IPS DF 4.7 (cell line): ENCODE results near the gene ARHGAP1.

ENCODE experiments used
- DNase-seq: peaks from one replicate; pipeline ENCODE4 v3.0.0-alpha.2; 2013; ENCODE audit warnings: low spot score; ENCODE audit errors: extremely low read depth

The ARHGAP1 gene

DNA sequence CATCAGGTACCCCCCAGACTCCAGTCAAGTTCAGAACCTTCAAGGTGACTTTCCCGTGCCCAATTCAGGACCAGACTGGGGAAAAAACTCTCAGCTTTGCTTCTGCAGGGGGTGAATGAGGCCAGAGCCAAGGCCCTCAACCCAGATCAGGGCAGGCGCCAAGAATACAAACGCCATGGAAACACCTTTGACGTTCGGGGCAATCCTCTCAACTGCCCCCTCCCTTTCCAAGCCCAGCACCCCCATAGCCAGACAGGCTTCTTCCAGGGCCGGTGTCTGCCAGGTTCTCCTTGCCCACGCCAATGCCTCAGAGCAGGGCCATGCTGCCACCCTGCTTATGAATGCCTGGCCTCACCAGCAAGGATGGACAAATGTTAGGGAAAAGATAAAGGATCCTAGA is 5.8 kb downstream of the ARHGAP1 start:
- DNase-seq, result no peak

DNA sequence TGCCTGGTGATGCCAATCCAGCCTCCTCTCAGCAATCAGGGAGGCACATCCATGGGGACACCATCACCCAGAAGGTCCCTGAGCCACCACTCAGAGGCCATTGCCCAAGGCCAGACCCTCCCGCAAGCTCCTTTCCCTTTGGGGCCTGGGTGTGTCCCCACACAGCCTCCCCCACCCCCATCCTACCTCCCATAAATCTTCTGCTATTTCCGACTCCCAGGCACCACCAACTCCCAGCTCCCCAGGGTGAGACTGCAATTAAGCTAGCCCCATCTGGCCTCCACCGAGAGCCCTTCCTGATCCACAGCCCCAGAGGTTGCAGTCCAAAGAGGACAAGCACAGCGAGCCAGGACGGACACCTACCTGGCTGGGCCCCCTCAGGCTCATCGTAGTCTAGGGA is 6.3 kb downstream of the ARHGAP1 start:
- DNase-seq, result no peak

DNA sequence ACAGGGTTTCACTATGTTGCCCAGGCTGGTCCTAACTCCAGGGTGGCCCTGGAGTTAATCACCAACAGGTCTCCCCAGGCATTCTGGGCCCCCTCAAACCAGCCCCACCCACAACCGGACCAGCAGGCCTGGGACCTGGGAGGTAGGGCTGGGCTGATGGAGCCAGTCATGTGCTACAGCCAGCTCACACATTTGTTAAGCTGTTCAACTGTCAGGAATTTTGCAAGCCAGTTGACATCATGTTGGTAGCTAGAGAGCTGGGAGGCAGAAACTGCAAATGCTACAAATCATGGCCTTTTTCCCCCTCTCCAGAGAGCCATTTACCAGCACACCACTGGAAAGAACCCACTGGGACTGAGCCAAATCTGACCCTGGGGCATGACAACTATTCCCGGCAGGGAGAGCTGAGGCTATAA is 6.8 kb downstream of the ARHGAP1 start:
- DNase-seq, result no peak

DNA sequence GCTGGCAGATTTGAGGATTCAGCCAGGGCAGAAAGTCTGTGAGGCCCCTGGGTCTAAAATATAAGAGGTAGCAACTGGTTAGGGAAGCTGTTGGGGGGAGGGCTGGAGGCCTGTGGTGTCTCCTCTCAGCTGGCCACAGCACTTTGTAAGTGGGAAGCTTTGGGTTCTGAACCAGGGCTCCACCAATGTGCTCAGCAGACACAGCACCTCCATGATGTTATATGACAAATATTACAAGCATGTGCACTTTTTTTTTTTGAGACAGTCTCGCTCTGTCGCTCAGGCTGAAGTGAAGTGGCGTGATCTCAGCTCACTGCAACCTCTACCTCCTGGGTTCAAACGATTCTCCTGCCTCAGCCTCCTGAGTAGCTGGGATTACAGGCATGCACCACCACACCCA is 8.0 kb downstream of the ARHGAP1 start:
- no peak for DNase-seq

DNA sequence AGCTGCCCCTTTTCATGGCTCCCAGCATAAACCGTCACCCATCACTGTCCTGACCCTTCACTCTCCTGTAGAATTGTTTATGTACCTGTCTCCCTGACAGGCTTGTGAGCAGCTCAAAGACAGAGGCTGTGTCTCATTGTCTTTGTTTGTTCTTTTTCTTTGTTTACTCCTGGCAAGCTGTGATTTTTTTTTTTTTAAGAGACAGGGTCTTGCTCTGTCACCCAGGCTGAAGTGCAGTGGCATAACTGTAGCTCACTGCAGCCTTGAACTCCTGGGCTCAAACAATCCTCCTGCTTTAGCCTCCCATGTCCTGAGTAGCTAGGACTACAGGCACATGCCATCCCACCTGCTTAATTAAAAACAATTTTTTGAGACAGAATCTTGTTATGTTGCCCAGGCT is 9.7 kb downstream of the ARHGAP1 start:
- DNase-seq, result no peak

DNA sequence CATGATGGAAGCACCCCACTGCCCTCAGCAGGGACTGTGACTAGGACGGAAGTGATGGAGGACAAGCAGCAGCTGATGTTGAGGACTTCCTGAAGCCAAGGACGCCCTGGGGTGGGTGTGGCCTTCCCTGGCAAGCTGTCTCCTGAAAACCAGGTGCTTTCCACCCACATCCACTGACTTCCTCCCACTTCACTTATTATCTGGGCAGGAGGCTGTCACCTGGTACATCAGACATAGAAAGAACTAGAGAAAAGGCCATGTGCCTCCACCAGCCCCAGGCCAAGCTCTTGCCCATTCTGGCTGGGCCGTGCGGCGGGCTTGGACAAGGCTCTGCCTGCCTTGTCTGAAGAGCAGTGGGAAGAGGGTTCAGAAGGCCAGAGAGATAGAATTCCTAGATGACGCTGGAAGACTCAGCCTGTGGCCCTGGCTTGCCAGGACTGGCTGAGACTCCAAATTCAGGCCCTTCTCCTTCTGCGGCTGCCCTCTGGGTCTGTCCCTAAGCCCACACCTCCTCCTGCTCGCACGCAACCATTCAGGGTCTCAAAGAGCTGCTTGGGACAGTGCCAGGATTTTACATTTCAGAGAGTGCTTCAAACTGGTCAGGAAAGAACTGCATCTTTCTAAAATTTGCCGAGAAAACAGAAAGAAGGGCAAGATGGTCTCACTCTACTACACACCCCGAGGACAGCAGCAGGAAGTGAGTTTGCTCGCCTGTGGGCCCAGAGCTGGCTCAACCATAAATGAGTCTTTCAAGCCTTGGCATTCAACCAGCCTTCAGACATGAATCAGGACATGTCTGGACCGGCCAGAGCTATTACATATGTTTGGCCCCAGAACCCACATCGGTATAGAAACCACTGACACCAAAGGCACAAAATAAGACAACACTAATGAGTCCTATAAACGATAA is 13.3 kb downstream of the ARHGAP1 start:
- DNase-seq, result no peak

DNA sequence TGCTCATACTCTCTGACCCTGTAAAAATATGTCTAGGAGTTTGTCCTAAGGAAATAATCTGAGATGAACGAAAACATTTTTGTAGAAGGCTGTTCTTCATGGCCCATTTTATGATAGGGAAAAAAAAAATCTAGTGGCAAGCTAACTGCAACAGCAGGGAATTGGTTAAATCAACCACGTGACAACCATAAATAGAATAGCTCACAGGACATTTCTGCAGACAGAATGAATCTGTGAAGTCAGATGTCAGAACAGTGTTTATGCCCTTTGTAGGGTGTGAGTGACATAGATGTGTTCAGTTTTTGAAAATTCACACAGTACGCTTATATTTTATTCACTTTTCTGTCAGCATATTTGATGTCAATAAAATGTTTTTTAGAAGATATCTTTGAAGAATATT is 16.1 kb downstream of the ARHGAP1 start:
- no peak for DNase-seq

DNA sequence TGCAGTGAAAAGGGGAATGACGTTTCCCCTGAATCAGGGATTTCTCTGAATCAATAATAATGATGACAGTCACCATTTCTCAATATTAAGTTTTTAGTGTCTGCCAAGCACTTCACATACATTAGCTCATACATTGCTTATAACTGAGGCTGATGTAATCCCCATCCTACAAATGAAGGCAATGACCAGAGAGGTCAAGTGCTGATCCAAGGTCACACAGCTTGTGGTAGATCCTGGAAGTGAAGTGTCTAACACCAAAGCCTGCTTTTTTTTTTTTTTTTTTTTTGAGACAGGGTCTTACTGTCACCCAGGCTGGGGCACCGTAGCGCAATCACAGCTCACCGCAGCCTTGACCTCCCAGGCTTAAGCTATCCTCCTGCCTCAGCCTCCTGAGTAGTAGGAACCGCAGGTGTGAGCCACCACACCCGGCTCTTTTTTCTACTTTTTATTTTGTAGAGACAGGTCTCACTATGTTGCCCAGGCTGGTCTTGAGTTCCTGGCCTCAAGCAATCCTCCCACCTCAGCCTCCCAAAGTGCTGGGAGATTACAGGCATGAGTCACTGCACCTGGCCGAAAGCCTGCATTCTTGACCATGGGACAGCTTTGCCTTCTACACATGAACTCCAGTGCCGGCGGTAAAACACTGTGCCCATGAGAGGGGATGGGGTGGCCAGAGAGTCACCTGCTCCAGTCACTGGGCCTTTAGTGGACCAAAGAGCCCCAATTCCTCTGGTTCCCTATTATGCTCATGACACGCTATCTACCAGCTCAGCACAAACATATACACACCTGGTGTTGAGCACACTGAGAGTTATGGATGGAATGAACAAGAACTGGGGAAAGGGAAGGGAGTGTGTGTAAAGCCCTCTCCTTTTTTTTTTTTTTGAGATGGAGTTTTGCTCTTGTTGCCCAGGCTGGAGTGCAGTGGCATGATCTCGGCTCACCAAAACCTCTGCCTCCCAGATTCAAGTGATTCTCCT is 17.4 kb downstream of the ARHGAP1 start:
- DNase-seq, result no peak

DNA sequence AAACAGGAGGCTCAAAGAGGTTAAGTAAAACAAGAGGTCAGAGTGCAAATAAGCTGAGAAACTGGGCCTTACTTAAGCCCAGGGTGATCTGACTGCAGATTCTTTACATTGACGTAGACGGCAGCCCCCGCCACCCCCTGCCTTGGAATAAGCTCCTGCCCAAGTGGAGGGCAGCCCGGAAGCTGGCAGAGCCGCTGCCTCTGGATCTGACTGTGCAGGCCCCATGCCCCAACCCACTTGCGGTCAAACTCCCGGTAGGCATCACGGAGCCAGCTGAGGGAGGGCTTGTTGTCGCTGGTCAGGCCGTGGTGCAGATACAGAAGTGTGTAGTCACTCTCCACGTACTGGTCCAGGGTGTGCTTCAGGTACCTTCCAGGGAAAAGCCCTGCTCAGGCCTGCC is 18.6 kb downstream of the ARHGAP1 start:
- DNase-seq, result no peak

DNA sequence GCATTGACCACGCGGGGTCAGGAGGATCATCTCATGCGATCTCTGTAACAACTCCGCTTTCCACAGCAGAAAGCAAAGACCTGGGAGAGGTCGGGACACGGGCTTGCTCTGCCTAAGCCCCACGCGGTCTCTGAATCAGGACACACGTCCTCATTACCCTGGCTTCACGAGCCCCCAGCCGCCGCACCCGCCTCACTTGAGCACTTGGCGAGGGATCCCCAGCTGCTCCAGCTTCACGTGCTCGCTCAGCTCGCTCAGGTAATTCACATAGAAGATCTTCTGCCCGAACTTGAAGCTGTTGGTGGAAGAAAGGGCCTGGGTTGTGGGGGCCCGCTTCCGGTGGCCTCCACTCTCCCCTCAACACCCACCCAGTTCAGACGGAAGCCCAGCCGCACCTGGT is 19.6 kb downstream of the ARHGAP1 start:
- no peak for DNase-seq

DNA sequence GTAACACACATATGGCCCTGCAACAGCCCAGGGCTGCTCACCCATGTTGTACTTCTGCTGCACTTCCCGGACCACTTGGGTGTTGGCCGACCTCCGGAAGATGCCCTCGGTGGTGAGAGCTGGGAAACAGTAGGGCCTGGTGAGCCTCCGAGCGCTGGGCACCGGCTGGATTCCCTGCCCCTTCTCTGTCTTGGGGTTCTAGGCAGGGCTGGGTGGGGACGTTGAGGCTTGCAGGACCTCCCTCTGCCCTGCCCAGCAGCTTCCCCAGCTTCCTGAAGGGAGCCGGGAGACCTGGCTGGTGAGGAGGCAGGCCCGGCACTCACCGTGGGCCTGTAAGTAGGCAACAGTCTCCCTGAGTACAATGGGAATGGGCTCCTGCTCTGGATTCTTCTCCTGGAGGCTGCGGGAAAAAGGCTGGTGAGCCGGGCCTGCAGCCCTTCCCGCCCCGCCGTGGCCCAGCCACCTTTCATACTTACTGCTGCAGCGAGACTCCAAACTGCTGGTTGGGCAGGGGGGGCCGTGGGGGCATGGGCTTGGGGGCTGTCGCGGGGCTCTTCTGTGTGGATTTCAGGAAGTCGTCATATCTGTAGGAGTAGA is 20.2 kb downstream of the ARHGAP1 start:
- DNase-seq, result no peak

DNA sequence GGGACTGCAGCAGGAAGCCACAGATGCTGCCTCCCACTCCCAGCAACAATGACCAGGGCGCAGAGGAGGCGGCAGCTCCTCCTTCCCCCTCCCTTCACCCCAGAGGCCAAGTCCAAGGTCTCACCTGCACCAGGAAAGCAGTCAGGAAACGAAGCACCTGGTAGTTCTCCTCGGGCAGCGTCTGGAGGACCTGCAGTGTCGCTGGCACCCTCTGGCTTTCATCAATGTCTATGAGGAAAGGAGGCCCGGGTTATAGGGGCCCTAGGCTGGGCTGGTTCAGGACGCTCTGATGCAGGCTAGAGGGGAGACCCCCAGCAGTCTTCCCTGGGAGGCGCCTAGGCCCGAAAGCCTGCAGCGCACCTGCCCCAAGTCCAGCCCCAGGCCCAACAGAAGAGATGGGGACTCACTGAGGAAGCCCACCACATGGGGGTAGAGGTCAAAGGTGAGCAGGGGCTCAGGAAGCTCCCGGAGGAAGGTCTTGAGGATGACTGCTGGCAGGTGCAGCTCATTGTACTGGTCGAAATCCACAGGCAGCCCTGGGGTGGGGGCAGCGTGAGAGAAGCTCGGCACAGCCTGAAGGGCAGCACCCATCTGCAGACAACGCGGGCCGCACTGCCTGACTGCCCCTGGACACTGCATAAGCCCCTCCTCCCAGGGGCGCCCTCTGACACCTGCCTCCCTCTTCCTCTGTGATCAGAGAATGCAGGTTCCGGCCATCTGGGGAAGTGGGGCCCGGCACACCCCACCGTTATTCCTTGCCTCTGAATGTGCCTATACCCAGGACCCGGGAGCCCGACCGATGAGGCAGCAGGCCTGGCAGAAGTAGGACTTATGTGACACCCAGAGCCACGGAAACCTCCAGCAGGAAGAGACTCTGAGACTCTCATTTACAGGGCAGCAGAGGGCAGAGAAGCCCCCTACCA is 20.9 kb downstream of the ARHGAP1 start:
- DNase-seq, result no peak

DNA sequence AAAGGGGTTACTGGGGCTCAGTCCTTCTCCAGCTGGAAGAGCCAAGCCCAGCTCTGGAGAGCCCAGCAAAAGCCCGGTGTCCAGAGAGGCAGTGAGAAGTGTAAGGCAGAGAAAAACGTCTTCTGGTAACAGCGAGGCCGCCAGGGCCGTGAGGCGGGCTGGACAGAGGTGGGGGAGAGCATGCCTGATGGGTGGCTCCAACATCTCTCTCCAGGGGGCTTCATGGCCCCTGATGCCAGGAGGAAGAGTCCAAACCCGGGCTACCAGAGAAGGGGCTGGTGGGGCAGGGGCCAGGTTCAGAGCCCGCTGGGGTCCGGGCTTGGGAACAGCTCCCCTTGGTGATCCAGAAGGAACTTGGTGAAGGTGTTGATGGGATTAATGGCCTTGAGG is 21.7 kb downstream of the ARHGAP1 start:
- DNase-seq, result no peak

DNA sequence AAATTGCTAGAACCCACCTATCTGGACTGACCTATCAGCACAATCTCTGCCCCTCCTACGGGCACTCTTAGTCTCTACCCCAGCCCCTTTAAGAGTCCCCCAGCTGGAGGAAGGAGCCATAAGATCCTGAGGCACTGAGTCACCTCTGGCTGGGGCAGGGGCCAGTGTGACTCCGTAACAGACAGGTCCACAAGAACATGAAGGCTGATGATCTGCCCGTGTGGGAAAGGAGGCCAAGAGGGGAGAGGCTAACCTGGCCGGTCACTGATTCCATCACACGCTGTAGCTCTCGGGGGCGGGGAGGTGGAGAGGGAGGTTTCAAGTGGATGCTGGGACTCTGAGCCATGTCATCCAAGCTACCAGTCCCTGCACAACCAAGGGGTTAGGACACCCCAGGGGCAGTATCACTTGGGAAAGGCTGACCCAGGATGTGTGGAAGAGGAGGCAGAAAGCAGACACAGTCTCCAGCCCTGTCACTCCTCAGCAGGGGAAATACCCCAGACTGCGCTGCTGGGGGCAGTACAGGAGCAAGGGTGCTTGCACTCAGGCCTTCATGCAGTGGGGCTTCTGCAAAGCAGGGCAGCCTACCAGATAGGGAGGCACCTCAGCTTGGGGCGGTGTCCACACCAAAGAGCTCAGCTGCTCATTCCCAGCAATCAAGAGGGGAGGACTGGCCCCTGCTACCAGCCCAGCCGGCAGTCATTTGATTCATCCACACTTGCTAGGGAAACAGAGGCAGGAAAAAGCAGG is 22.3 kb downstream of the ARHGAP1 start:
- DNase-seq, result no peak

DNA sequence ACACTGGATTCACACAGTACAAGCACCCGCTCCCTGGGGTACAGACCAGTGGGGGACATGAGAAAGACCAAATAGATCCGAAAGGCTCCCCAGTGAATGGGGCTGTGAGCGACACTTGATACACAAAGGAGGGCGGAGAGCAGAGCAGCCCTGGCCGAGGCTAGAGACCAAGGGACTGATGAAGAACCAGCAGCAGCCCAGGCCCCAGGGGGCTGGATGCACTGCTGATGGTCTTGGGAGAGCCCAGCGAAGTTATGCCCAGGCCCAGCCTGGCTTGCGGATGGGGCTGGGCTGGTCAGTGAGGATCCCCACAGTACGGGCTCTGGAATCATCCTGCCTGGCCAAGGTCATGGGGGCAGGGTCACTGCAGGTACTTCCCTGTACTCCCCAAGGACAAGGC is 23.2 kb downstream of the ARHGAP1 start:
- no peak for DNase-seq

DNA sequence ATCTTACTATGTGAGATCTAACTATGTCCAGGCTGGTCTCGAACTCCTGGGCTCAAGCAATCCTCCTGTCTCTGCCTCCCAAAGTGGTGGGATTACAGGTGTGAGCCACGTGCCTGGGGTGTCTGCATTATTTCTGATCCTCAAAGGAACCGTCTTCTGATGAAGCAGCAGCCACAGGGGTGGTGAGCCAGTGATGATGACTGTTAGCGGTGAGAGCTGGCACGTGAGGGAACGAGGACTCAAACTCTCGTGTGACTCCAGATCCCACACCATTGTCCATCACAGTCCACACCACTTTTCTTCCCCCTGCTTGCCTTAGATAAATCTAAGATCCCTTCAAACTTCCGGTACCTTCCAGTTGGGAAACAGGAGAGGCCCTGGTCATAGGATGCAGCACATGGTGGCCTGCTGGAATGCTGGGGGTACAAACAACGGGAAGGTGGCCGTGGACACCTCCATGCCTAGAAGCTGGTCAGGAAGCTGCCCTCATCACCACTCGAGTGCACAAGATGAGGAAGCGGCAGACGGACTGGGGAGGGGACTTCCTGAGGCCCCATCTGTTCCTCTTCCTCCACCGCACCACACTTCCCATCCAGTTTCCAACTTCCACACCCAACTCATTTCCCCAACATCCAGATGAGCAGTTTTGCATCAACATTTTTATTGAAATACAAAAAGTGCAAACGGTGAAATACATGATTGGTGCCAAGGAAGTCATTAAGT is 23.8 kb downstream of the ARHGAP1 start:
- DNase-seq, result no peak

DNA sequence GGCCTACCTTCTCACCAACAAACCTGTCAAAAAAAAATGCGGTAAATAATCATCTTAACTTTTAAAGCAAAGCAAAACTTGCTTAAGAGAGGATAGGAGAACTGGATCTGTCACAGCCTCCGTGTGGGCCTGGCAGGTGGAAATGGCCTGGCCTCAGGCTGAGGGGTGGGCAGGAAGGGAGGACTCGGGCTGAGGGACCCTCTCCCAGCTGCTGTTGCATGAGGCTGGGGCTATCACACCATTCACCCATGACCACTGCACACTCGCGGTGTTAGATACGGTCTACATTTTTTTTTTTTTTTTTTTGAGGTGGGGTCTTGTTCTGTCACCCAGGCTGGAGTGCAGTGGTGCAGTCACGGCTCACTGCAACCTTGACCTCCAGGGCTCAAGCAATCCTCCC is 24.5 kb downstream of the ARHGAP1 start:
- no peak for DNase-seq

DNA sequence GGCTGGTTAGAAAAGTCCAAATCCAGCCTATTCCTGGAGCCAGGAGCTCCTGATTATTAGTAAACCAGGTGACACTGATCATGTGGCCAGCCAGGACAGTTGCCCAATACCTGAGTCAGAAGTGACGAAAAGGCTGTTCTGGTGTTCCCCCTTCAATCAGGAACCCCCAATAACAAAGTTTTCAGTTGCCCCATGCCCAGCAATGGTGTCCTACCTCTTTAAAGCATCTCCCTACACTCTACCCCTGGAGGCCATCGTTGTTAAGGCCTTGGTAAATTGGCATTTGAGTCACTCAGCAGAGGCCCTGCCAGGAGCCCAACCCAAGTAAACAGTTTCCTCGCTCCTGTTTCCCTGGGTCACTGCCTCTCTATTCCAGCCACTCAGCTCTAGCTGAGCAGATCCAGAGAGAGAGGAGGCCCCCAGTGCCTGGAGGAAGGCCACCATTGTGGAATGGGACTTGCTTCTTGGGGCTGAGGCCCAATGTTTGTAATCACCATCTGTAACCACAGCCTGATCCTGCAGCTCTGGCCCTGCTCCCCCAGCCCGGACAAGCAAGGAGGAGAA is 25.0 kb downstream of the ARHGAP1 start:
- DNase-seq, result no peak
